CD8-positive, alpha-beta memory T cell (primary cell): ENCODE results near the gene COPS4. TPM values are rescaled to one million over a fixed set of nuclear protein-coding genes. Genes with fewer than 3 reads are reported as not detected.

Experiments used
- polyA plus RNA-seq: library from polyadenylated mRNA; unstranded; fragments of 300-500 nt; fragmentation: Illumina TruSeq; gene quantifications from one replicate; pipeline ENCODE4 v1.2.3, GENCODE V29; 2021
- total RNA-seq, 2 experiments: library from RNA; stranded (reverse); gene quantifications; one replicate each; pipeline ENCODE4 v1.2.3, GENCODE V29; 2021

The COPS4 gene
- total and polyA plus RNA-seq, 3 experiments from 2014 or later = 38.4 to 64.0 (median 38.5) TPM

Other genes with a start within 250 kb of the COPS4 start
- 1 to 10 TPM; 6.2 to 6.3 TPM for gene SCD5, start 236.4 kb upstream of the COPS4 start, total RNA-seq
- 2.6 TPM for gene SCD5, start 236.4 kb upstream of the COPS4 start, polyA plus RNA-seq
- gene SEC31A, start 144.0 kb upstream of the COPS4 start, total RNA-seq = 100 to 1,000 TPM in 1 of 2 experiments, 10 to 100 TPM in 1; 87.3 to 100 TPM
- 129 TPM for gene SEC31A, start 144.0 kb upstream of the COPS4 start, polyA plus RNA-seq
- 1 to 10 TPM; 1.6 to 2.3 TPM for gene THAP9, start 134.4 kb upstream of the COPS4 start, total RNA-seq
- 2.0 TPM for gene THAP9, start 134.4 kb upstream of the COPS4 start, polyA plus RNA-seq
- gene LIN54, start 24.4 kb upstream of the COPS4 start, total RNA-seq = 10 to 100 TPM; 22.1 to 23.0 TPM
- gene LIN54, start 24.4 kb upstream of the COPS4 start, polyA plus RNA-seq = 9.2 TPM
- gene PLAC8, start 79.5 kb downstream of the COPS4 start, total RNA-seq = 10 to 100 TPM; 17.8 to 19.7 TPM
- 550 TPM for gene PLAC8, start 79.5 kb downstream of the COPS4 start, polyA plus RNA-seq
- gene COQ2, start 249.6 kb downstream of the COPS4 start, total RNA-seq = 10 to 100 TPM; 23.6 to 24.3 TPM
- 7.5 TPM for gene COQ2, start 249.6 kb downstream of the COPS4 start, polyA plus RNA-seq